ENCODE data around the gene GAP43.

GAP43 gene

DNA sequence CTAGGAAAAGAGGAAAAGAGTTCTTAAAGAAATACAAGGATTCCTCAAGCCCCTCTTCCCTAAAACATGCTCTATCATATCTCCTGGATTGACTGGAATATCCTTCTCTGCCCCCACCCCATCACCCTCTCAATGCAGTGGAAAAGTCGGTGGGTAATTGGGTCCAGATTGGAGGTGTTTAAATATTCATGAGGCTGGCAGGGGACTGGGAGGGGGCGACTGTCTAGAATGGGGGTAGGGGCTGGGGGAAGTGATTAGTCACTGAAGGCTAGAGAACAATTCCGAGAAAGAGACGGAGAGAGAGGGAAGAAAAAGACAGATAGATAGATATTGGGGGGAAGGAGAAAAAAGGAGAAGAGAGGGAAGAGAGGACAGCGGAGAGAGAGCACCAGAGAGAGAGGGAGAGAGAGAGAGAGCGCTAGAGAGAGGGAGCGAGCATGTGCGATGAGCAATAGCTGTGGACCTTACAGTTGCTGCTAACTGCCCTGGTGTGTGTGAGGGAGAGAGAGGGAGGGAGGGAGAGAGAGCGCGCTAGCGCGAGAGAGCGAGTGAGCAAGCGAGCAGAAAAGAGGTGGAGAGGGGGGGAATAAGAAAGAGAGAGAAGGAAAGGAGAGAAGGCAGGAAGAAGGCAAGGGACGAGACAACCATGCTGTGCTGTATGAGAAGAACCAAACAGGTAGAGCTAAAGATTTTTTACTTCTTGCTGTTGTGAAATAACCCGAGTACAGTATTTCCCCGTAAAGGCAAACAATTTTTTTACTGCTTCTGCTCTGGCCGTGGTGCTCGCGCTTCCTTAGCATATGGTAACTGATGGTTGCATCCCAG lies at the start of gene GAP43:
Gene GAP43 (plus strand): TSS at position 467 of the 825 bp plus-strand sequence. CDS start 180 bp downstream, at position 647.
- DNase-seq (ENCODE audit: low spot score) = no peak

DNA sequence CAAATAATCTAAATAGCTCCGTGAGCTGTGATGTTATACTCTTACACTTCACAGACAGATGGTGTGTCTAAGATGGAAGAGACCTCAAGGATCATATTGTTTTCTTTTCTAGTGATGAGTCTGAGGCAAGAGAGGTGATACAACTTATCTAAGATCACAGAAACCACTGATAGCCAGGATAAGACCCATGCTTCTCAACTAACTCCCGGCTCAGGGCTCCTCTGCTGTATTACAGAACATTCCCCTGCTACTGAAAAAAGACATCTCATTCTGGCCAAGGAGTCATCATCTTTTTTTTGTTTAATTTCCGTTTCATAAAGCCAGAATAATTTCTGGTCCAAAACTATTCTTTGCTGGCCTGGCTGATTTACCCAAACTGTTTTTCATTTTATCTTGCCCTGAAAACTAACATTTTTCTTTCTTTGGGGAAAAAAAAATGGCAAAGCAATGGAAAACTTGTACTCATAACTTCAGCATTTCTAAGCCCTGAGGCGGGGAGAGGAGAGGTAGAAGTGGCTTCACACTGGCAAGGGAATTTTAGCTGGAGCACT lies 46.9 kb upstream of the GAP43 start:
- no peak for TF ChIP-seq CTCF (IDR thresholded peaks at IDR 0.05; ENCODE audit: extremely low read depth, missing control alignments)
- DNase-seq (ENCODE audit: low spot score) = no peak

More for the DNA sequence above, at the start of gene GAP43:
- no peak for TF ChIP-seq CTCF (IDR thresholded peaks at IDR 0.05; ENCODE audit: extremely low read depth, missing control alignments)

GRCh38 chr3:115577000-115577399 lies 46.3 kb upstream of the GAP43 start:
- TF ChIP-seq CTCF (IDR thresholded peaks at IDR 0.05; ENCODE audit: extremely low read depth, missing control alignments) = no peak
- no peak for DNase-seq (ENCODE audit: low spot score)

- no peak for DNase-seq (ENCODE audit: low spot score)
- TF ChIP-seq CTCF (IDR thresholded peaks at IDR 0.05; ENCODE audit: extremely low read depth, missing control alignments) = no peak
These were observed 45.0 kb upstream of the GAP43 start for GRCh38 chr3:115578331-115578730.

GRCh38 chr3:115580566-115580965 lies 42.7 kb upstream of the GAP43 start:
- TF ChIP-seq CTCF (IDR thresholded peaks at IDR 0.05; ENCODE audit: extremely low read depth, missing control alignments) = no peak
- DNase-seq (ENCODE audit: low spot score) = no peak

DNA sequence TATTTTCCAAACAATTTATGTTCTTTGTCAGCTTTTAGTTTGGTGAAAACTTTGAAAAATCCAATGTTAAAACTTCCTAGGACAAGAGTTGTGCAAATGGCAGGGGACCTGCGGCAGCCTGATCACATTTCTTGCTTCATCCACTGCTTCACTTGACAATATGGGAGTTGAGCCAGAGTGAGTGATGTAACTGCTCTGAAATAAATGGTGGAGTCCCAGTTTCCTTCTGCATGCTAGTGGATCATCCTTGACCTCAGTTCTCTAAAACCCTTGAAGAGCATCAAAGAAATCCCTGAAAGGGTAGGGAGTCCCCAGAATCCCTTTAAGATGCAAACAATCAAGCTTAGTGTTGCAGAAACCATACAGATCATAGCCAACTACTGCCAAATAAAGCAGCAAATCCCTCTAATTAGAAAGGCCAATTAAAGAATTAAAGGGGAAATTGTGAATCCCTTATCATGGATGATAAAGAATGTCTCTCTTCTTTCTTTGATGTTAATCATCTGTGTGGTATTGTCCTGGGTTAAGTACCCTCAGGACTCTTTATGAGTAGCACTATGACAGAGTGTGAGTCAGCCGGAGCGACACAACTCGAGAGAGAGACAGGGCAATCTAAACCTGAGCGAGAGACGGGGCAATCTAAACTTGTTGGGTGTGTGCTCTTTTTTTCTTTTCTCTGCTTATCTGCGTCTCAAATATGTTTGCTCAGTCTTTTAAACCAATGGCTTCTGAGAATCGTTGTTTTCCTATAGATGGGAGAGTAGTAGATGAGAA lies 41.8 kb upstream of the GAP43 start:
- no peak for TF ChIP-seq CTCF (IDR thresholded peaks at IDR 0.05; ENCODE audit: extremely low read depth, missing control alignments)
- no peak for DNase-seq (ENCODE audit: low spot score)

Data from GM20000 (cell line).